Upper lobe of left lung (tissue), 4 donors: ENCODE results near the gene RNF128.

ENCODE experiments used
- CTCF ChIP-seq, 6 experiments: fragments of 450-650 bp in 4 of 6; fragments of 200-600 bp in 2 of 6; sonication (generic) in 2 of 6; IDR thresholded peaks; one replicate each; pipeline ENCODE4 v1.5.1; 2016 to 2019; ENCODE audit warnings: antibody characterized with exemption in 6 of 6
- EP300 ChIP-seq, 4 donors: sonication (generic); formaldehyde crosslinking; IDR thresholded peaks; one replicate each; pipeline ENCODE4 v1.5.1; 2017; ENCODE audit warnings: antibody characterized with exemption in 4 of 4, control low read depth in 2 of 4
- POLR2A ChIP-seq, 4 donors: fragments of 450-650 bp; IDR thresholded peaks; one replicate each; pipeline ENCODE4 v1.5.1; 2016 to 2017; ENCODE audit warnings: antibody characterized with exemption in 4 of 4, mild to moderate bottlenecking in 2 of 4
- POLR2AphosphoS5 ChIP-seq, 2 donors: sonication (generic); formaldehyde crosslinking; IDR thresholded peaks; one replicate each; pipeline ENCODE4 v1.5.1; 2017; ENCODE audit warnings: antibody characterized with exemption in 2 of 2

GRCh38 chrX:106791495-106791894, 65.0 kb downstream of the RNF128 start:
- TF ChIP-seq CTCF (IDR thresholded peaks at IDR 0.05) (no peak), POLR2AphosphoS5 (IDR thresholded peaks at IDR 0.05) (no peak), POLR2A (IDR thresholded peaks at IDR 0.05) (no peak), EP300 (IDR thresholded peaks at IDR 0.05) (no peak)
